ENCODE data around the gene VN1R5. TPM values are rescaled to one million over a fixed set of nuclear protein-coding genes. Genes with fewer than 3 reads are reported as not detected.
"Not testable (repeated sequence)": the region's sequence is repeated elsewhere in the genome, so short reads cannot be mapped to it uniquely, and the experiment has no call there.

Gene VN1R5
- total RNA-seq, 4 donors from 2014 or later = not detected

GRCh38 chr1:247212012-247212411, 43.9 kb upstream of the VN1R5 start:
- H3K27ac ChIP-seq = no peak overlapping the region
- peaks cover 0 to 46% (median 9%) of the 10 kb centered on the region in 3 donors for H3K4me1 ChIP-seq
- peaks cover 0 to 4% (median 0%) of the 10 kb centered on the region in 3 donors for H3K36me3 ChIP-seq
- TF ChIP-seq POLR2A (IDR thresholded peaks at IDR 0.05) = no peak
- TF ChIP-seq CTCF (IDR thresholded peaks at IDR 0.05) = no peak
- no peak for DNase-seq
- intact Hi-C loops (cut with DNase I) = no loop called here
- no peak overlapping the region for H3K4me3 ChIP-seq
- 45 to 48% methylated on average over 5 of the region's 5 CpGs for WGBS, 2 donors
- no peaks in the 10 kb centered on the region for H3K27me3 ChIP-seq
- H3K9me3 ChIP-seq = no peaks in the 10 kb centered on the region

- Histone ChIP-seq H3K9me3 (no peaks in the 10 kb centered on the region), H3K4me1 (peaks cover 0 to 37% (median 9%) of the 10 kb centered on the region in 3 donors), H3K27ac (no peak overlapping the region), H3K36me3 (no peaks in the 10 kb centered on the region), H3K27me3 (no peaks in the 10 kb centered on the region), H3K4me3 (no peak overlapping the region)
- 14 to 21% methylated on average over 1 of the region's 1 CpG for WGBS, 2 donors
- DNase-seq = no peak
- TF ChIP-seq POLR2A (IDR thresholded peaks at IDR 0.05) = no peak
- no peak for TF ChIP-seq CTCF (IDR thresholded peaks at IDR 0.05)
- intact Hi-C loops (cut with DNase I) = no loop called here
These were observed 43.0 kb upstream of the VN1R5 start for GRCh38 chr1:247212627-247213617.

GRCh38 chr1:247216261-247216660, 39.6 kb upstream of the VN1R5 start:
- H3K27me3 ChIP-seq = no peaks in the 10 kb centered on the region
- TF ChIP-seq CTCF (IDR thresholded peaks at IDR 0.05) = no peak
- no peak for TF ChIP-seq POLR2A (IDR thresholded peaks at IDR 0.05)
- peaks cover 0 to 11% (median 0%) of the 10 kb centered on the region in 3 donors for H3K4me1 ChIP-seq
- DNase-seq = no peak
- H3K4me3 ChIP-seq = no peak overlapping the region
- no peaks in the 10 kb centered on the region for H3K36me3 ChIP-seq
- 33 to 39% methylated on average over 3 of the region's 3 CpGs for WGBS, 2 donors
- no peaks in the 10 kb centered on the region for H3K9me3 ChIP-seq
- H3K27ac ChIP-seq = no peak overlapping the region
- intact Hi-C loops (cut with DNase I) = no loop called here

GRCh38 chr1:247218121-247218651, 37.7 kb upstream of the VN1R5 start:
- intact Hi-C loops (cut with DNase I) = no loop called here
- no peak for DNase-seq
- Histone ChIP-seq H3K36me3 (no peaks in the 10 kb centered on the region), H3K4me1 (no peaks in the 10 kb centered on the region), H3K27ac (no peak overlapping the region), H3K9me3 (no peaks in the 10 kb centered on the region), H3K27me3 (no peaks in the 10 kb centered on the region), H3K4me3 (no peak overlapping the region)
- TF ChIP-seq CTCF (IDR thresholded peaks at IDR 0.05) = no peak
- no peak for TF ChIP-seq POLR2A (IDR thresholded peaks at IDR 0.05)
- 53 to 82% methylated on average over 5 of the region's 6 CpGs for WGBS, 2 donors

- H3K27ac ChIP-seq; H3K9me3 ChIP-seq; intact Hi-C loops (cut with DNase I); H3K4me1 ChIP-seq; H3K4me3 ChIP-seq; H3K27me3 ChIP-seq; DNase-seq; H3K36me3 ChIP-seq: not testable (repeated sequence)
- 80% methylated on average over 1 of the region's 30 CpGs; no CpG with 5 or more reads in 1 of the 2 donors for WGBS, 2 donors
These were observed 35.6 kb upstream of the VN1R5 start for GRCh38 chr1:247220280-247220679.

Data from esophagus squamous epithelium (tissue), 5 donors.